HepG2 (cell line): ENCODE data around the gene CAPN10. TPM values are rescaled to one million over a fixed set of nuclear protein-coding genes. Genes with fewer than 3 reads are reported as not detected.

Experiments
- ARID2 ChIP-seq: sonication (generic); formaldehyde crosslinking; IDR thresholded peaks from 2 replicates; pipeline ENCODE4 v1.8.1; 2022; ENCODE audit warnings: mild to moderate bottlenecking, missing genetic modification reagents, borderline replicate concordance
- ARNTL ChIP-seq: sonication (generic); formaldehyde crosslinking; IDR thresholded peaks from 2 replicates; pipeline ENCODE4 v1.4.0; 2020; ENCODE audit warnings: mild to moderate bottlenecking, missing genetic modification reagents
- BATF2 ChIP-seq: sonication (generic); formaldehyde crosslinking; IDR thresholded peaks from 2 replicates; pipeline ENCODE4 v1.8.0; 2022; ENCODE audit warnings: mild to moderate bottlenecking, missing genetic modification reagents, moderate library complexity
- CCAR2 ChIP-seq: fragments of 200-400 bp; formaldehyde crosslinking; optimal IDR thresholded peaks from 2 replicates; pipeline ENCODE3; 2018; ENCODE audit warnings: low read depth, mild to moderate bottlenecking, low read length, moderate library complexity
- FOXO4 ChIP-seq: sonication (generic); formaldehyde crosslinking; conservative IDR thresholded peaks from 2 replicates; pipeline ENCODE4 v1.8.1; 2023; ENCODE audit warnings: missing genetic modification reagents
- KDM2A ChIP-seq: sonication (generic); formaldehyde crosslinking; IDR thresholded peaks from 2 replicates; pipeline ENCODE4 v1.4.0; 2020; ENCODE audit warnings: low read depth, missing genetic modification reagents, borderline replicate concordance
- MAF1 ChIP-seq: sonication (generic); formaldehyde crosslinking; IDR thresholded peaks from 2 replicates; pipeline ENCODE4 v1.5.0; 2020; ENCODE audit warnings: missing genetic modification reagents, borderline replicate concordance
- NBN ChIP-seq: fragments of 450-650 bp; conservative IDR thresholded peaks from 2 replicates; pipeline ENCODE4 v1.6.1; 2017
- NR0B2 ChIP-seq: sonication (generic); formaldehyde crosslinking; IDR thresholded peaks from 2 replicates; pipeline ENCODE4 v1.4.0; 2020; ENCODE audit warnings: mild to moderate bottlenecking, missing genetic modification reagents
- NR3C1 ChIP-seq: sonication (generic); formaldehyde crosslinking; IDR thresholded peaks from 2 replicates; pipeline ENCODE4 v1.4.0; 2020; ENCODE audit warnings: missing genetic modification reagents
- SPEN ChIP-seq: sonication (generic); formaldehyde crosslinking; IDR thresholded peaks from 2 replicates; pipeline ENCODE4 v1.5.1; 2020; ENCODE audit warnings: low read depth, mild to moderate bottlenecking, missing genetic modification reagents
- SRY ChIP-seq: sonication (generic); formaldehyde crosslinking; IDR thresholded peaks from 2 replicates; pipeline ENCODE4 v1.8.0; 2022; ENCODE audit warnings: mild to moderate bottlenecking, missing genetic modification reagents
- THAP8 ChIP-seq: sonication (generic); formaldehyde crosslinking; IDR thresholded peaks from 2 replicates; pipeline ENCODE4 v1.5.1; 2020; ENCODE audit warnings: missing genetic modification reagents, mild to moderate bottlenecking, borderline replicate concordance
- U2AF2 ChIP-seq: fragments of 200-400 bp; formaldehyde crosslinking; IDR thresholded peaks from 2 replicates; pipeline ENCODE4 v1.6.1; 2017; ENCODE audit warnings: low read depth, mild to moderate bottlenecking, low read length
- ZNF263 ChIP-seq: sonication (generic); formaldehyde crosslinking; IDR thresholded peaks from 2 replicates; pipeline ENCODE4 v1.4.0; 2020; ENCODE audit warnings: missing genetic modification reagents
- ZNF276 ChIP-seq: sonication (generic); formaldehyde crosslinking; IDR thresholded peaks from 2 replicates; pipeline ENCODE4 v1.4.0; 2020; ENCODE audit warnings: mild to moderate bottlenecking, low read depth, missing genetic modification reagents
- ZNF280B ChIP-seq: sonication (generic); formaldehyde crosslinking; IDR thresholded peaks from 2 replicates; pipeline ENCODE4 v1.5.0; 2020; ENCODE audit warnings: missing genetic modification reagents, mild to moderate bottlenecking, borderline replicate concordance
- ZNF33B ChIP-seq: sonication (generic); formaldehyde crosslinking; IDR thresholded peaks from 2 replicates; pipeline ENCODE4 v1.5.1; 2020; ENCODE audit warnings: mild to moderate bottlenecking, missing genetic modification reagents
- ZNF468 ChIP-seq: sonication (generic); formaldehyde crosslinking; IDR thresholded peaks from 2 replicates; pipeline ENCODE4 v1.8.0; 2022; ENCODE audit warnings: mild to moderate bottlenecking, moderate library complexity, missing genetic modification reagents
- polyA plus RNA-seq, 8 experiments: library from polyadenylated mRNA; depleted of rRNA in 3 of 8; stranded (reverse) in 7 of 8; unstranded in 1 of 8; fragments of >200 nt; fragmentation: Illumina TruSeq in 4 of 8; extraction: Trizol in 4 of 8; gene quantifications; 2 replicates each; pipeline versions ENCODE4 v1.2.1 to v1.2.3, GENCODE V29; 2011 to 2016; ENCODE audit warnings: low read depth in 4 of 8, missing spikeins in 1 of 8, mixed read lengths in 1 of 8; ENCODE audit not compliant: insufficient read depth in 1 of 8
- total RNA-seq, 5 experiments: library from RNA; depleted of rRNA; stranded (reverse); fragments of >200 nt; fragmentation: Illumina TruSeq; extraction: Trizol; gene quantifications; 2 replicates each; pipeline ENCODE4 v1.2.3, GENCODE V29; 2016; ENCODE audit warnings: low read depth in 1 of 5
- TF ChIP-seq, protein P1 (sequence below): sonication (generic); formaldehyde crosslinking; IDR thresholded peaks from 2 replicates; pipeline ENCODE4 v1.4.0; 2020; ENCODE audit warnings: low read depth, mild to moderate bottlenecking, missing genetic modification reagents

CAPN10 gene
- total and polyA plus RNA-seq, 2 of the 13 experiments (the other 11 are each of a cell fraction or from before 2014, with no cell fraction given) = 27.6 to 32.4 TPM

DNA sequence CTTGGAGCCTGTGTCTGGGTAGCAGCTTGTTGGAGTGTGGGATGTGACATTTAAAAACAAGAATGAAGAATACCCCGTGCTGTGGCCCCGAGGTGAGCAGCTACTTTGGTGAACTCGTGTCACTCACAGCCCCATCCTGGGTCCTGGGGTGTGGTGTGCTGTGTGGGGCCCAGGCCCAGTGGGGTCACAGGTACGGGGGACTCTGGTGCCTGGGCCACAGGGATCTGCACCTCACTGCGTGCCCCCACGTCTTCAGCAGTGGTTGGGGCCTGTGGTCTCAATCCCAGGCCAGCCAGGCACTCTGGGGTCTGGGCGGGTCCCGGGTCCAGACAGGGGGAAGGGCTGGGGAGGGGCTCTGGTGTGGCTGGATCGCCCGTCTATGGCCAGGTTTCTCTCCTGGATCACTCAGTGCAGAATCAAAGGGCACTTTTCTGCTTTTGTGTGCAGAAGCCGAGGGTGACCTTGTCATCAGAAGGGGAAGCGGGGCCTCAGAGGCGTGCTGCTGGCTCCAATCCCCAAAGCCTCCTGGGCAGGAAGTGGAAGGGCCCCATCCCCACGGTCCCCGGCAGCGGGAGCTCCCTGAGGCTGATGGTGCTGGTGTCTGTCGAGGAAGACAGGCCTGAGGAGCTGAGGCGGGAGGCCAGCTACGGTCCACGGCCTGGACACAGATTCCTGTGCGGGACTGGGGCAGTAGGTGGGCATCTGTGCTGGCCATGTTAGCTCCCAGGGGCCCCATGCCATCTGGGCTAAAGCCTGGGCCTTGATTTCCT is 40.2 kb downstream of the CAPN10 start (continued):
- peak; percentile 70; the same call in 1 of the 2 replicates for TF ChIP-seq SPEN
- TF ChIP-seq U2AF2 = no peak
- 0 out of 2 replicates have a peak, but pooled peaks have one; percentile 58 for TF ChIP-seq ZNF468
- TF ChIP-seq, protein P1, sequence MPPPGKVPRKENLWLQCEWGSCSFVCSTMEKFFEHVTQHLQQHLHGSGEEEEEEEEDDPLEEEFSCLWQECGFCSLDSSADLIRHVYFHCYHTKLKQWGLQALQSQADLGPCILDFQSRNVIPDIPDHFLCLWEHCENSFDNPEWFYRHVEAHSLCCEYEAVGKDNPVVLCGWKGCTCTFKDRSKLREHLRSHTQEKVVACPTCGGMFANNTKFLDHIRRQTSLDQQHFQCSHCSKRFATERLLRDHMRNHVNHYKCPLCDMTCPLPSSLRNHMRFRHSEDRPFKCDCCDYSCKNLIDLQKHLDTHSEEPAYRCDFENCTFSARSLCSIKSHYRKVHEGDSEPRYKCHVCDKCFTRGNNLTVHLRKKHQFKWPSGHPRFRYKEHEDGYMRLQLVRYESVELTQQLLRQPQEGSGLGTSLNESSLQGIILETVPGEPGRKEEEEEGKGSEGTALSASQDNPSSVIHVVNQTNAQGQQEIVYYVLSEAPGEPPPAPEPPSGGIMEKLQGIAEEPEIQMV = peak; percentile 74
- TF ChIP-seq FOXO4 (CRISPR knock-in tag) = no peak
- TF ChIP-seq ZNF276 (CRISPR knock-in tag) = no peak
- no peak for TF ChIP-seq NBN
- TF ChIP-seq ZNF33B = no peak
- peak; percentile 92 for TF ChIP-seq NR0B2 (CRISPR knock-in tag)
- peak; percentile 94 for TF ChIP-seq ZNF280B (CRISPR knock-in tag)
- TF ChIP-seq THAP8 = no peak
- peak; percentile 48; the same call in 1 of the 2 replicates for TF ChIP-seq SRY (CRISPR knock-in tag)
- TF ChIP-seq ARNTL (CRISPR knock-in tag) = peak; percentile 43; the same call in 1 of the 2 replicates
- TF ChIP-seq BATF2 (CRISPR knock-in tag) = no peak
- TF ChIP-seq KDM2A = peak; percentile 75
- no peak for TF ChIP-seq NR3C1 (CRISPR knock-in tag)
- TF ChIP-seq MAF1 (CRISPR knock-in tag) = no peak
- no peak for TF ChIP-seq CCAR2
- peak; percentile 63; the same call in 1 of the 2 replicates for TF ChIP-seq ZNF263 (CRISPR knock-in tag)
- TF ChIP-seq ARID2 = peak; percentile 77; the same call in 1 of the 2 replicates
